NB4 (cell line): ENCODE results near the gene IKZF3.
"Not testable (repeated sequence)": the region's sequence is repeated elsewhere in the genome, so short reads cannot be mapped to it uniquely, and the experiment has no call there.

Source experiments
- DNase-seq: peaks from one replicate; pipeline ENCODE4 v3.0.0; 2010; ENCODE audit warnings: low read depth
- H3K4me3 ChIP-seq: one replicate; pipeline ENCODE4 v1.5.1; 2011; ENCODE audit warnings: mild to moderate bottlenecking, low read depth, low read length, moderate library complexity
- MYC ChIP-seq: IDR thresholded peaks from 2 replicates; pipeline ENCODE4 v1.6.1; 2011; ENCODE audit warnings: low read depth, low read length
- POLR2A ChIP-seq: IDR thresholded peaks from 2 replicates; pipeline ENCODE4 v1.6.1; 2011; ENCODE audit warnings: mild to moderate bottlenecking; ENCODE audit not compliant: insufficient read length; ENCODE audit errors: extremely low read depth
- TF ChIP-seq, protein P1 (sequence below): IDR thresholded peaks from one replicate; pipeline ENCODE4 v1.5.1; 2012; ENCODE audit warnings: low read depth, low read length
- TF ChIP-seq, protein P2 (sequence below): IDR thresholded peaks from 2 replicates; pipeline ENCODE4 v1.6.1; 2011; ENCODE audit warnings: low read depth, low read length

IKZF3 gene

DNA sequence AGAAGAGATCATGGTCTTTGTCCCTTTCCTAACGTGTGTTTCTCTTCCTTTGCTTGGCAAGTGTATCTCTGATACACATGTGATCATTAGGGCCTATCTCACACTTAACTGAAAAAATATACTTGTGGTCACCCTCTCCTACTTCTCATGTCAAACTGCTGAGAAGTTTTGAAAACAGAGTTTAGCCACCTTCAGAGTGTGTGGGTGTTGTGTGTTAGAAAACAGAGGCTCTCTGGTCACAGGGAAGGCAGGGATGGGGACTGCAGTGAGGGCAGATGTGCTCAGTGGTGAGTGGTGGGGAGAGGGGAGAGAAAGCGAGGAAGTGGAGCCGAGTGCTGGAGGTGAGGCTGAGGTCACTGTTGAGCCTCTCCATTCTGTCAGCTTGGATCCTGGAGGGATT lies 97.0 kb downstream of the IKZF3 start:
- H3K4me3 ChIP-seq: no peak overlapping the region
- TF ChIP-seq, protein P1, sequence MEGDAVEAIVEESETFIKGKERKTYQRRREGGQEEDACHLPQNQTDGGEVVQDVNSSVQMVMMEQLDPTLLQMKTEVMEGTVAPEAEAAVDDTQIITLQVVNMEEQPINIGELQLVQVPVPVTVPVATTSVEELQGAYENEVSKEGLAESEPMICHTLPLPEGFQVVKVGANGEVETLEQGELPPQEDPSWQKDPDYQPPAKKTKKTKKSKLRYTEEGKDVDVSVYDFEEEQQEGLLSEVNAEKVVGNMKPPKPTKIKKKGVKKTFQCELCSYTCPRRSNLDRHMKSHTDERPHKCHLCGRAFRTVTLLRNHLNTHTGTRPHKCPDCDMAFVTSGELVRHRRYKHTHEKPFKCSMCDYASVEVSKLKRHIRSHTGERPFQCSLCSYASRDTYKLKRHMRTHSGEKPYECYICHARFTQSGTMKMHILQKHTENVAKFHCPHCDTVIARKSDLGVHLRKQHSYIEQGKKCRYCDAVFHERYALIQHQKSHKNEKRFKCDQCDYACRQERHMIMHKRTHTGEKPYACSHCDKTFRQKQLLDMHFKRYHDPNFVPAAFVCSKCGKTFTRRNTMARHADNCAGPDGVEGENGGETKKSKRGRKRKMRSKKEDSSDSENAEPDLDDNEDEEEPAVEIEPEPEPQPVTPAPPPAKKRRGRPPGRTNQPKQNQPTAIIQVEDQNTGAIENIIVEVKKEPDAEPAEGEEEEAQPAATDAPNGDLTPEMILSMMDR: no peak
- no peak for TF ChIP-seq POLR2A
- TF ChIP-seq MYC: no peak
- TF ChIP-seq, protein P2, sequence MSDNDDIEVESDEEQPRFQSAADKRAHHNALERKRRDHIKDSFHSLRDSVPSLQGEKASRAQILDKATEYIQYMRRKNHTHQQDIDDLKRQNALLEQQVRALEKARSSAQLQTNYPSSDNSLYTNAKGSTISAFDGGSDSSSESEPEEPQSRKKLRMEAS: no peak
- no peak for DNase-seq

DNA sequence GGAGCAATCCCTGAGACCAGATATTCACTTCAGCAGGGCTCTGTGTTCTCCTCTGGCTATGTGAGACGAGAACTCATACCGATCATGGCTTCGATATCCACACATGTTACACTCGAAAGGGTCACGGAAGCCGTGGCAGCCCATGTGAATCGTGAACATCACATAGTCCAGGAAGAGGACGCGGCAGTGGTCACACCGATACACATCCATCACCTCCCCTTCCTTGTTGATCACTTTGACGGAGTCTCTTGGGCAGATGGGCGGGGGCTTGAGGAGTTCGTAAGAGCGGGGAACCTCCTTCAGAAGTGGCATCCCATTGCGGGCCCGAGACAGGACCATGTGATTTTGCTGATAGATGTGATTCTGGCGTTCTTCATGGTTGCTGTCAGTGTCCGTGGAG lies 98.3 kb downstream of the IKZF3 start:
- TF ChIP-seq, protein P2: no peak
- TF ChIP-seq, protein P1: no peak
- TF ChIP-seq POLR2A: no peak
- TF ChIP-seq MYC: no peak
- DNase-seq: no peak
- H3K4me3 ChIP-seq: no peak overlapping the region

DNA sequence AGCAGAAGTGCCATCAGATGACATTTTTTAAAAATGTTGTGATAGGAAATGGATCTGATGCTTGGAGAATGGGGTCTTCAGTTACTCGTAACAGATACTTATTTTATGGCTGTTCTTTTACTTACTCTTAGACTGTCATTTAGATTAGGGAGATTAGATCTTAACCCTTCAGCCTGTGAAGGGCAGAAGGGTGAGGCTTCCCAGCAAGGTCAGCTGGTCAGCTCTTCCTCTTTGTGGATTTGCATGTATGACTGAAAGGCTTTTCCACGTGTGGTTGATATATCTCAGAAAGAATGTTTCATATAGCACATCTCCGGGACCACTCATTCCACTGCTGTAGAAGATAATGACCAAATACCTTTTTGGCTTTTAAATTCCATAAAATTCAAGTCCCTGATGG lies 98.9 kb downstream of the IKZF3 start:
- TF ChIP-seq, protein P2: no peak
- TF ChIP-seq MYC (no peak), POLR2A (no peak)
- TF ChIP-seq, protein P1: no peak
- no peak for DNase-seq
- no peak overlapping the region for H3K4me3 ChIP-seq

DNA sequence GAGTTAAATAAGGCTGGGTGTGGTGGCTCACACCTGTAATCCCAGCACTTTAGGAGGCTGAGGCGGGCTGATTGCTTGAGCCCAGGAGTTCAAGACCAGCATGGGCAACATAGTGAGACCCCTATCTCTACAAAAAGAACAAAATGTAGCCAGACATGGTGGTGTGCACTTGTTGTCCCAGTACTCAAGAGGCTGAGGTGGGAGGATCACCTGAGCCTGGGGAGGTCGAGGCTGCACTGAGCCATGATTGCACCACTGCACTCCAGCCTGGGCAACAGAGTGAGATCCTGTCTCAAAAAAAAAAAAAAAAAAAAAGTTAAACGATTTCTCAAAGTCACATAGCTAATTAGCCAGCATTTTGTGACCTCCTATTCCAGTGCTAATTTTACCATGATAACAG lies 99.9 kb downstream of the IKZF3 start:
- not testable (repeated sequence) for H3K4me3 ChIP-seq, DNase-seq

DNA sequence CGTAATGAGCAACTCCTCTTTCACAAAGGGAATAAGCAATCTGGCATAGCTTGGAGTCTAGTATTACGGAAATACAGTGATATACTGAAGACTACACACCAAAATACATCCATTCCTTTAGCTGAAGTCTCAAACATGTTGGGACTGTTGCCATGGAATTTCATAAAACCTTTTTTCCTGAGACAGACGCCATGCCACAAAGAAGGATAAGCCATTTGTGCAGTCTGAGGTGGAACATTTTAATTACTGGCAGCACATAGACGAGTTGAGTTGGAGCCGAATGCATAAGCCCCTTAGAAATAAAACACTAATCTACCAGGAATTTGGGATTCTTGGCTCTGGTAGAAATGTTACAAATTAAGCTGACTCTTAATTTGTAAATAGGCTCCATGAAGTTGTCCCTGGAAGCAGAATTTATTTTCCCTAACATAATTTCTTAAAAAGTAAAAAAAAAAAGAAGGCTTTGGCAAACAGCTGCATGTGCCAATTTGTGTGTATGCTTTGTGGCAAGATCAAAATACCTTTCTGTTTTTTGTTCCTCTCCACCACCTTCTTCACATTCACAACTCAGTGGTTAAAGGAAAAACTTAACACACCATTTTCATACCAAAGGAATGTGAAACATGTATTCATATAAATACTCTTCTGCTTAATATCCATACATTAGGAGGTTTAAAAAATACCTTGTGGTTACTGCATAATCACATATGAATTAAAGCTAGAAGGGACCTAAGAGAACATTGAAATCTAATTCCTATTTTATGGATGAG lies 100.9 kb downstream of the IKZF3 start:
- no peak for DNase-seq
- TF ChIP-seq, protein P2: no peak
- no peak for TF ChIP-seq POLR2A
- TF ChIP-seq MYC: no peak
- TF ChIP-seq, protein P1: no peak
- H3K4me3 ChIP-seq: no peak overlapping the region

DNA sequence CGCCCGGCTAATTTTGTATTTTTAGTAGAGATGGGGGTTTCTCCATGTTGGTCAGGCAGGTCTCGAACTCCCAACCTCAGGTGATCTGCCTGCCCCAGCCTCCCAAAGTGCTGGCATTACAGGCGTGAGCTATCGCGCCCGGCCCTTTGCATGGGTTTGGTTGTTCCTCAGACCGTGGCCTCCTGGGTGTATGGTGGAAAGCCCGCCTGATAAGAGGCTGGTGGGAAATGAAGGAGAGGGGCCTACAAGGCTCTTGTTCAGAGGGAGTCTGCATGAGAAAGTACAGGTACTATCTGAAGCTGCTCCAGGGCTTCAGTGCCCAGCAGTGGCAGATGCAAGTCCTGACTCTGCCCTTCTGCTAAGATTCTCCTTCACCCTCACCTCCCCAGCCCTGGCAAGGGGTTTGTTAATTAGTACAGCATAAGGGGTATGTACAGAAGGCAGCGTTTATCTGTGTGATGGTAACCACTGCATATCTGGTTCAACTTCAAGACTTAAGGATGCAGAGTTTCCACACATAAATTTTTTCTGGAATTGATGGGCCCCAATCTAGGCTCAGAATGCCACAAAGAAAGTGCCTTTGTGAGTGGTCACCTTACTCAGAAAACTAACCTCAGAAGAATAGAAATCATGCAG lies 102.1 kb downstream of the IKZF3 start:
- no peak overlapping the region for H3K4me3 ChIP-seq
- TF ChIP-seq, protein P1: no peak
- no peak for TF ChIP-seq POLR2A
- no peak for TF ChIP-seq MYC
- TF ChIP-seq, protein P2: no peak
- DNase-seq: no peak
